Activated CD4-positive, alpha-beta T cell treated with anti-CD3 and anti-CD28 coated beads, Interleukin-2, amount 50 U/mL, for 24 hours (primary cell): ENCODE results near the gene MPP2.
"Not testable (repeated sequence)": the region's sequence is repeated elsewhere in the genome, so short reads cannot be mapped to it uniquely, and the experiment has no call there.

Source experiments
- DNase-seq, 2 donors: peaks; one replicate each; pipeline ENCODE4 v3.0.0-alpha.2; 2020; ENCODE audit warnings: low read depth in 1 of 2, low spot score in 1 of 2

MPP2 gene

GRCh38 chr17:43928609-43929008 is 21.3 kb upstream of the MPP2 start:
- no peak for DNase-seq

GRCh38 chr17:43927929-43928328 is 20.6 kb upstream of the MPP2 start:
- not testable (repeated sequence) for DNase-seq

GRCh38 chr17:43927060-43927864 is 19.9 kb upstream of the MPP2 start:
- DNase-seq, result no peak

- DNase-seq, result no peak
These were observed 17.2 kb upstream of the MPP2 start for GRCh38 chr17:43924558-43924957.

- no peak for DNase-seq
These were observed 13.3 kb upstream of the MPP2 start for GRCh38 chr17:43920500-43921095.

GRCh38 chr17:43918026-43918389 is 10.7 kb upstream of the MPP2 start:
- DNase-seq, result no peak

GRCh38 chr17:43917348-43918025 is 10.2 kb upstream of the MPP2 start:
- peak in 1 of 2 donors; percentile 22 for DNase-seq

GRCh38 chr17:43917016-43917347 is 9.6 kb upstream of the MPP2 start:
- DNase-seq, result no peak

- DNase-seq, result no peak
These were observed 9.0 kb upstream of the MPP2 start for GRCh38 chr17:43916385-43916784.

GRCh38 chr17:43915559-43915958 is 8.2 kb upstream of the MPP2 start:
- no peak for DNase-seq

GRCh38 chr17:43914451-43914850 is 7.1 kb upstream of the MPP2 start:
- DNase-seq, result no peak

GRCh38 chr17:43913584-43913983 is 6.2 kb upstream of the MPP2 start:
- DNase-seq, result no peak

- no peak for DNase-seq
These were observed 5.4 kb upstream of the MPP2 start for GRCh38 chr17:43912635-43913304.

GRCh38 chr17:43911904-43912303 is 4.6 kb upstream of the MPP2 start:
- no peak for DNase-seq

GRCh38 chr17:43909537-43910231 is 2.3 kb upstream of the MPP2 start:
- DNase-seq, result no peak

GRCh38 chr17:43907998-43908721 is 824 bp upstream of the MPP2 start:
- peak in 1 of 2 donors; percentile 42 for DNase-seq

- DNase-seq, result no peak
These were observed 348 bp downstream of the MPP2 start for GRCh38 chr17:43906951-43907424.

GRCh38 chr17:43905985-43906852 is 1.1 kb downstream of the MPP2 start:
- no peak for DNase-seq

- no peak for DNase-seq
These were observed 1.8 kb downstream of the MPP2 start for GRCh38 chr17:43905400-43905984.
